ENCODE data around the gene GALNTL6. TPM values are rescaled to one million over a fixed set of nuclear protein-coding genes. Genes with fewer than 3 reads are reported as not detected.

Gene GALNTL6
- total RNA-seq, 4 donors from 2014 or later = 0.82 to 0.95 TPM; not detected in 2

GRCh38 chr4:172736046-172736445, 922.8 kb downstream of the GALNTL6 start:
- Histone ChIP-seq H3K27ac (no peak overlapping the region), H3K36me3 (no peaks in the 10 kb centered on the region), H3K27me3 (no peaks in the 10 kb centered on the region), H3K9me3 (peaks cover 12 to 27% of the 10 kb centered on the region in 2 donors), H3K4me3 (no peak overlapping the region), H3K4me1 (no peaks in the 10 kb centered on the region)
- intact Hi-C loops (cut with DNase I; ENCODE audit: low total_unique reads) = loop anchor here (5.0 kb wide), 1 partner anchor 739 kb away; no protein-coding TSS in a partner anchor
- in situ Hi-C loops (cut with MboI; ENCODE audit: low pct_ligation_motif_present in 1 of 4, low pct_unique_long_range_greater_than_20kb in 1 of 4, low sequenced_read_pairs in 3 of 4) = no loop called here
- TF ChIP-seq EP300 (IDR thresholded peaks at IDR 0.05; ENCODE audit: low read depth) = no peak
- TF ChIP-seq CTCF (IDR thresholded peaks at IDR 0.05) = no peak
- no peak for TF ChIP-seq POLR2A (IDR thresholded peaks at IDR 0.05)
- no peak for TF ChIP-seq POLR2AphosphoS5 (IDR thresholded peaks at IDR 0.05)
- 74 to 79% methylated on average over 2 to 5 of the region's 5 CpGs for WGBS, 2 donors (ENCODE audit: low coverage in 1 of 2)
- DNase-seq = no peak

- intact Hi-C loops (cut with DNase I; ENCODE audit: low total_unique reads) = no loop called here
- 33 to 81% methylated on average over 1 of the region's 1 CpG for WGBS, 2 donors (ENCODE audit: low coverage in 1 of 2)
Measured at GRCh38 chr4:172740434-172740833, 927.2 kb downstream of the GALNTL6 start.

GRCh38 chr4:172750910-172751309, 937.7 kb downstream of the GALNTL6 start:
- intact Hi-C loops (cut with DNase I; ENCODE audit: low total_unique reads) = no loop called here
- WGBS, 2 donors (ENCODE audit: low coverage in 1 of 2) = 75 to 78% methylated on average over 1 of the region's 1 CpG
- H3K27ac ChIP-seq = no peak overlapping the region

More at GRCh38 chr4:172740434-172740833, 927.2 kb downstream of the GALNTL6 start:
- H3K4me3 ChIP-seq = no peak overlapping the region
- no peaks in the 10 kb centered on the region for H3K27me3 ChIP-seq
- H3K36me3 ChIP-seq = no peaks in the 10 kb centered on the region
- H3K9me3 ChIP-seq = peaks cover 0 to 14% of the 10 kb centered on the region in 2 donors
- no peak for TF ChIP-seq POLR2A (IDR thresholded peaks at IDR 0.05)
- no peak for TF ChIP-seq EP300 (IDR thresholded peaks at IDR 0.05; ENCODE audit: low read depth)
- TF ChIP-seq POLR2AphosphoS5 (IDR thresholded peaks at IDR 0.05) = no peak
- no peak for TF ChIP-seq CTCF (IDR thresholded peaks at IDR 0.05)
- no peaks in the 10 kb centered on the region for H3K4me1 ChIP-seq
- in situ Hi-C loops (cut with MboI; ENCODE audit: low pct_ligation_motif_present in 1 of 4, low pct_unique_long_range_greater_than_20kb in 1 of 4, low sequenced_read_pairs in 3 of 4) = no loop called here
- no peak overlapping the region for H3K27ac ChIP-seq
- DNase-seq = no peak

GRCh38 chr4:172751550-172751949, 938.3 kb downstream of the GALNTL6 start:
- in situ Hi-C loops (cut with MboI; ENCODE audit: low pct_ligation_motif_present in 1 of 4, low pct_unique_long_range_greater_than_20kb in 1 of 4, low sequenced_read_pairs in 3 of 4) = no loop called here
- intact Hi-C loops (cut with DNase I; ENCODE audit: low total_unique reads) = no loop called here
- no peaks in the 10 kb centered on the region for H3K9me3 ChIP-seq
- no peak overlapping the region for H3K27ac ChIP-seq
- H3K36me3 ChIP-seq = no peaks in the 10 kb centered on the region
- TF ChIP-seq POLR2A (IDR thresholded peaks at IDR 0.05) (no peak), EP300 (IDR thresholded peaks at IDR 0.05; ENCODE audit: low read depth) (no peak), CTCF (IDR thresholded peaks at IDR 0.05) (no peak), POLR2AphosphoS5 (IDR thresholded peaks at IDR 0.05) (no peak)
- no peak for DNase-seq
- no peaks in the 10 kb centered on the region for H3K27me3 ChIP-seq
- no peak overlapping the region for H3K4me3 ChIP-seq
- 67% methylated on average over 2 of the region's 2 CpGs; no CpG with 5 or more reads in 1 of the 2 donors for WGBS, 2 donors (ENCODE audit: low coverage in 1 of 2)
- no peaks in the 10 kb centered on the region for H3K4me1 ChIP-seq

More at GRCh38 chr4:172750910-172751309, 937.7 kb downstream of the GALNTL6 start:
- no peak for TF ChIP-seq CTCF (IDR thresholded peaks at IDR 0.05)
- no peak for TF ChIP-seq EP300 (IDR thresholded peaks at IDR 0.05; ENCODE audit: low read depth)
- no peak for TF ChIP-seq POLR2AphosphoS5 (IDR thresholded peaks at IDR 0.05)
- no peak for TF ChIP-seq POLR2A (IDR thresholded peaks at IDR 0.05)
- no peaks in the 10 kb centered on the region for H3K4me1 ChIP-seq
- no peaks in the 10 kb centered on the region for H3K9me3 ChIP-seq
- no peaks in the 10 kb centered on the region for H3K27me3 ChIP-seq
- no peak overlapping the region for H3K4me3 ChIP-seq
- in situ Hi-C loops (cut with MboI; ENCODE audit: low pct_ligation_motif_present in 1 of 4, low pct_unique_long_range_greater_than_20kb in 1 of 4, low sequenced_read_pairs in 3 of 4) = no loop called here
- no peaks in the 10 kb centered on the region for H3K36me3 ChIP-seq
- no peak for DNase-seq
